ENCODE results near the gene GNG3.
"Not testable (repeated sequence)": the region's sequence is repeated elsewhere in the genome, so short reads cannot be mapped to it uniquely, and the experiment has no call there.

GNG3 gene

GRCh38 chr11:62732830-62733229 is 25.4 kb downstream of the GNG3 start:
- Histone ChIP-seq H2AFZ (ENCODE audit: low read length) (no peak overlapping the region), H3K4me2 (ENCODE audit: low read depth, low read length, poor library complexity, severe bottlenecking) (no peak overlapping the region), H3K79me2 (ENCODE audit: insufficient read depth, low read length) (peaks cover 52% of the 10 kb centered on the region), H3K4me3 (ENCODE audit: low read length, poor library complexity, severe bottlenecking) (no peak overlapping the region), H3K4me1 (ENCODE audit: insufficient read depth, low read length, poor library complexity, severe bottlenecking) (peaks cover 8% of the 10 kb centered on the region), H3K9me2 (replicated peaks; ENCODE audit: low read depth, low read length) (no peaks in the 10 kb centered on the region), H3K9me3 (ENCODE audit: insufficient read depth, low read depth, low read length) (no peaks in the 10 kb centered on the region), H3K27me3 (ENCODE audit: insufficient read depth, low read length, poor library complexity, severe bottlenecking) (no peaks in the 10 kb centered on the region), H3K9ac (ENCODE audit: low read depth, low read length, poor library complexity, severe bottlenecking) (no peak overlapping the region), H4K20me1 (ENCODE audit: insufficient read depth, low read length, poor library complexity, severe bottlenecking) (peaks cover 21% of the 10 kb centered on the region), H3K36me3 (ENCODE audit: insufficient read depth, low read length) (peaks cover 11% of the 10 kb centered on the region; the same call in 1 of the 2 replicates), H3F3A (ENCODE audit: low read depth) (peaks cover 3% of the 10 kb centered on the region)
- TF ChIP-seq, protein P1, sequence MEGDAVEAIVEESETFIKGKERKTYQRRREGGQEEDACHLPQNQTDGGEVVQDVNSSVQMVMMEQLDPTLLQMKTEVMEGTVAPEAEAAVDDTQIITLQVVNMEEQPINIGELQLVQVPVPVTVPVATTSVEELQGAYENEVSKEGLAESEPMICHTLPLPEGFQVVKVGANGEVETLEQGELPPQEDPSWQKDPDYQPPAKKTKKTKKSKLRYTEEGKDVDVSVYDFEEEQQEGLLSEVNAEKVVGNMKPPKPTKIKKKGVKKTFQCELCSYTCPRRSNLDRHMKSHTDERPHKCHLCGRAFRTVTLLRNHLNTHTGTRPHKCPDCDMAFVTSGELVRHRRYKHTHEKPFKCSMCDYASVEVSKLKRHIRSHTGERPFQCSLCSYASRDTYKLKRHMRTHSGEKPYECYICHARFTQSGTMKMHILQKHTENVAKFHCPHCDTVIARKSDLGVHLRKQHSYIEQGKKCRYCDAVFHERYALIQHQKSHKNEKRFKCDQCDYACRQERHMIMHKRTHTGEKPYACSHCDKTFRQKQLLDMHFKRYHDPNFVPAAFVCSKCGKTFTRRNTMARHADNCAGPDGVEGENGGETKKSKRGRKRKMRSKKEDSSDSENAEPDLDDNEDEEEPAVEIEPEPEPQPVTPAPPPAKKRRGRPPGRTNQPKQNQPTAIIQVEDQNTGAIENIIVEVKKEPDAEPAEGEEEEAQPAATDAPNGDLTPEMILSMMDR (conservative IDR thresholded peaks at IDR 0.05; ENCODE audit: low read length) = peak; percentile 48
- no peak for TF ChIP-seq EZH2phosphoT487 (IDR thresholded peaks at IDR 0.05; ENCODE audit: borderline replicate concordance)

DNA sequence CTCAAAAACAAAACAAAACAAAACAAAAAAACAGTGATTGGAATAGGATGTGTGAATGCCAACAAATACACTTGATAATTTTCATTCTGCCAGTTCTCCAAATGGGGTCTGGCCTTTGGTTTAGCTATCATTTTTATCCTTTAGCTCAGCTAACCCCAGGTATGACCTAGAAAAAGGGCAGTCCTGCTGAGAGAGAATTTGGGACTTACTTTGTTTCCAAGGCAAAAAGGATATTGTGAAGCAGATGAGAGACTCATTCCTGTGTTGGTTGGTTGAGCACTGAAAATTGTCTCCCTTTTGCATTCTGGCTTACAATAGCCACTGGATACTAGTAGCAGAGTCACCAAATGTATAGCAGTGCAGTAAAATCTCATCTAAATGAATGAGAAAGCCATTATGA is 29.7 kb downstream of the GNG3 start:
- H3K36me3 ChIP-seq (ENCODE audit: insufficient read depth, low read length) = peaks cover 27% of the 10 kb centered on the region; the same call in 1 of the 2 replicates

DNA sequence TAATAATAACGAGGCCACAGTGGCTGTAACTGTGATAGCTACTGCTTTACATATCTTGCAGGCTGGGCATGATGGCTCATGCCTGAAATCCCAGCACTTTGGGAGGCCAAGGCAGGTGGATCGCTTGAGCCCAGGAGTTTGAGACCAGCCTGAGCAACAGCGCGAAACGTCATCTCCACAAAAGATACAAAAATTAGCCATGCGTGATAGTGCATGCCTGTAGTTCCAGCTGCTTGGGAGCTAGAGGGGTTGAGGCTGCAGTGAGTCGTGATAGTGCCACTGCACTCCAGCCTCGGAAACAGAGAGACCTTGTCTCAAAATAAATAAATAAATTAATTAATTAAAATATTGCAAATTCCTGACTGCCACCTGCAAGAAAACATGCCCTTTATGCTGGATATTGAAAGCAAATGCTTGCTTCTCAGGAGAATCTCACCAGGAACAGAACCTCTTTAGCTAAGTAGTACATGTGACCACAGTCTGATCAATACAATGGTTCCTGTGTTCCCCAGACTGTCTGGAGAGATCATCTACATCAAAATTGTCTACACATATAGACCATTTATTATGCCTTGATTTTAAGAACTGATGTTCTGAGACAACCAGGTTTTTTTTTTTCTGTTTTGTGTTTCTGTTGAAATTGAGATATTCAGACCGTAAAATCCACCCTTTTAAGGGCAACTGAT is 40.1 kb downstream of the GNG3 start:
- H3K4me3 ChIP-seq (ENCODE audit: low read length, poor library complexity, severe bottlenecking) = no peak overlapping the region
- no peaks in the 10 kb centered on the region for H3K9me2 ChIP-seq (replicated peaks; ENCODE audit: low read depth, low read length)
- no peaks in the 10 kb centered on the region for H3K27me3 ChIP-seq (ENCODE audit: insufficient read depth, low read length, poor library complexity, severe bottlenecking)
- H3K36me3 ChIP-seq (ENCODE audit: insufficient read depth, low read length) = no peaks in the 10 kb centered on the region
- peaks cover 11% of the 10 kb centered on the region; the same call in 1 of the 2 replicates for H3K79me2 ChIP-seq (ENCODE audit: insufficient read depth, low read length)
- H3K4me1 ChIP-seq (ENCODE audit: insufficient read depth, low read length, poor library complexity, severe bottlenecking) = peaks cover 8% of the 10 kb centered on the region
- H3K9ac ChIP-seq (ENCODE audit: low read depth, low read length, poor library complexity, severe bottlenecking) = no peak overlapping the region
- H2AFZ ChIP-seq (ENCODE audit: low read length) = no peak overlapping the region
- TF ChIP-seq, protein P1 (conservative IDR thresholded peaks at IDR 0.05; ENCODE audit: low read length) = no peak
- no peak for TF ChIP-seq EZH2phosphoT487 (IDR thresholded peaks at IDR 0.05; ENCODE audit: borderline replicate concordance)
- H4K20me1 ChIP-seq (ENCODE audit: insufficient read depth, low read length, poor library complexity, severe bottlenecking) = no peaks in the 10 kb centered on the region
- no peak overlapping the region for H3K4me2 ChIP-seq (ENCODE audit: low read depth, low read length, poor library complexity, severe bottlenecking)
- no peaks in the 10 kb centered on the region for H3K9me3 ChIP-seq (ENCODE audit: insufficient read depth, low read depth, low read length)
- no peaks in the 10 kb centered on the region for H3F3A ChIP-seq (ENCODE audit: low read depth)

More for the DNA sequence above, 29.7 kb downstream of the GNG3 start:
- Histone ChIP-seq H2AFZ (ENCODE audit: low read length) (no peak overlapping the region), H3K27me3 (ENCODE audit: insufficient read depth, low read length, poor library complexity, severe bottlenecking) (no peaks in the 10 kb centered on the region), H3K79me2 (ENCODE audit: insufficient read depth, low read length) (peaks cover 21% of the 10 kb centered on the region), H4K20me1 (ENCODE audit: insufficient read depth, low read length, poor library complexity, severe bottlenecking) (peaks cover 5% of the 10 kb centered on the region), H3K9ac (ENCODE audit: low read depth, low read length, poor library complexity, severe bottlenecking) (no peak overlapping the region), H3K4me1 (ENCODE audit: insufficient read depth, low read length, poor library complexity, severe bottlenecking) (no peaks in the 10 kb centered on the region), H3K9me2 (replicated peaks; ENCODE audit: low read depth, low read length) (no peaks in the 10 kb centered on the region), H3F3A (ENCODE audit: low read depth) (no peaks in the 10 kb centered on the region), H3K4me2 (ENCODE audit: low read depth, low read length, poor library complexity, severe bottlenecking) (no peak overlapping the region), H3K4me3 (ENCODE audit: low read length, poor library complexity, severe bottlenecking) (no peak overlapping the region), H3K9me3 (ENCODE audit: insufficient read depth, low read depth, low read length) (no peaks in the 10 kb centered on the region)
- TF ChIP-seq, protein P1 (conservative IDR thresholded peaks at IDR 0.05; ENCODE audit: low read length) = no peak
- no peak for TF ChIP-seq EZH2phosphoT487 (IDR thresholded peaks at IDR 0.05; ENCODE audit: borderline replicate concordance)

- not testable (repeated sequence) for H3K4me2 ChIP-seq (ENCODE audit: low read depth, low read length, poor library complexity, severe bottlenecking); H3F3A ChIP-seq (ENCODE audit: low read depth); H3K9ac ChIP-seq (ENCODE audit: low read depth, low read length, poor library complexity, severe bottlenecking); H3K9me3 ChIP-seq (ENCODE audit: insufficient read depth, low read depth, low read length); H4K20me1 ChIP-seq (ENCODE audit: insufficient read depth, low read length, poor library complexity, severe bottlenecking); H3K36me3 ChIP-seq (ENCODE audit: insufficient read depth, low read length); H3K4me3 ChIP-seq (ENCODE audit: low read length, poor library complexity, severe bottlenecking); H3K27me3 ChIP-seq (ENCODE audit: insufficient read depth, low read length, poor library complexity, severe bottlenecking); H3K9me2 ChIP-seq (replicated peaks; ENCODE audit: low read depth, low read length); H2AFZ ChIP-seq (ENCODE audit: low read length)
- Histone ChIP-seq H3K4me1 (ENCODE audit: insufficient read depth, low read length, poor library complexity, severe bottlenecking) (peaks cover 17% of the 10 kb centered on the region), H3K79me2 (ENCODE audit: insufficient read depth, low read length) (peaks cover 19% of the 10 kb centered on the region; the same call in 1 of the 2 replicates)
These were observed 42.5 kb downstream of the GNG3 start for GRCh38 chr11:62749931-62750330.
